Measurements from ENCODE around the gene SCT.

Gene SCT

GRCh38 chr11:610146-610801 is 16.7 kb downstream of the SCT start:
- DNase-seq (ENCODE audit: low read depth): no peak

- DNase-seq (ENCODE audit: low read depth): no peak
Observed at GRCh38 chr11:609341-609811, 17.6 kb downstream of the SCT start.

GRCh38 chr11:608791-609251 is 18.2 kb downstream of the SCT start:
- no peak for DNase-seq (ENCODE audit: low read depth)

GRCh38 chr11:607971-608659 is 18.9 kb downstream of the SCT start:
- DNase-seq (ENCODE audit: low read depth): no peak

- DNase-seq (ENCODE audit: low read depth): no peak
Observed at GRCh38 chr11:607020-607780, 19.8 kb downstream of the SCT start.

- DNase-seq (ENCODE audit: low read depth): no peak
Observed at GRCh38 chr11:606245-606644, 20.7 kb downstream of the SCT start.

- no peak for DNase-seq (ENCODE audit: low read depth)
Observed at GRCh38 chr11:605286-606129, 21.5 kb downstream of the SCT start.

- DNase-seq (ENCODE audit: low read depth): no peak
Observed at GRCh38 chr11:603154-603553, 23.8 kb downstream of the SCT start.

GRCh38 chr11:601573-602245 is 25.3 kb downstream of the SCT start:
- no peak for DNase-seq (ENCODE audit: low read depth)

- DNase-seq (ENCODE audit: low read depth): no peak
Observed at GRCh38 chr11:598005-598680, 28.8 kb downstream of the SCT start.

GRCh38 chr11:597166-597725 is 29.7 kb downstream of the SCT start:
- no peak for DNase-seq (ENCODE audit: low read depth)

GRCh38 chr11:596374-596773 is 30.6 kb downstream of the SCT start:
- no peak for DNase-seq (ENCODE audit: low read depth)

GRCh38 chr11:595400-595799 is 31.6 kb downstream of the SCT start:
- no peak for DNase-seq (ENCODE audit: low read depth)

- no peak for DNase-seq (ENCODE audit: low read depth)
Observed at GRCh38 chr11:593347-593746, 33.6 kb downstream of the SCT start.

- no peak for DNase-seq (ENCODE audit: low read depth)
Observed at GRCh38 chr11:592918-593317, 34.1 kb downstream of the SCT start.

GRCh38 chr11:592501-592900 is 34.5 kb downstream of the SCT start:
- DNase-seq (ENCODE audit: low read depth): no peak

- DNase-seq (ENCODE audit: low read depth): no peak
Observed at GRCh38 chr11:590997-591396, 36.0 kb downstream of the SCT start.

- no peak for DNase-seq (ENCODE audit: low read depth)
Observed at GRCh38 chr11:589798-590197, 37.2 kb downstream of the SCT start.

GRCh38 chr11:587978-588380 is 39.0 kb downstream of the SCT start:
- no peak for DNase-seq (ENCODE audit: low read depth)

- DNase-seq (ENCODE audit: low read depth): no peak
Observed at GRCh38 chr11:587546-587945, 39.4 kb downstream of the SCT start.

Data from stimulated activated CD8-positive, alpha-beta memory T cell treated with anti-CD3 and anti-CD28 coated beads, Interleukin-15, amount 100 ng/mL, for 24 hours (primary cell).